ENCODE results near the gene BOLA3. TPM values are rescaled to one million over a fixed set of nuclear protein-coding genes. Genes with fewer than 3 reads are reported as not detected.
A peak's percentile ranks its signal among the peaks of the same experiment; 100 is the strongest.
"Not testable (repeated sequence)": the region's sequence is repeated elsewhere in the genome, so short reads cannot be mapped to it uniquely, and the experiment has no call there.

The BOLA3 gene
- polyA plus RNA-seq, 6 donors from 2014 or later: 25.2 to 36.9 (median 31.4) TPM

GRCh38 chr2:74095632-74096031, 52.1 kb downstream of the BOLA3 start:
- Mint-ChIP-seq H3K27me3 (no peaks in the 10 kb centered on the region), H3K4me3 (no peak overlapping the region), H3K27ac (peak overlapping the region in 1 of 6 donors; percentile 50), H3K36me3 (peaks cover 11 to 50% of the 10 kb centered on the region in 2 donors), H3K4me1 (peaks cover 0 to 16% (median 10%) of the 10 kb centered on the region in 3 donors), H3K9me3 (peaks cover 0 to 2% (median 0%) of the 10 kb centered on the region in 7 donors)
- DNase-seq (no peak), ATAC-seq (ENCODE audit: low read depth in 2 of 2) (no peak)

DNA sequence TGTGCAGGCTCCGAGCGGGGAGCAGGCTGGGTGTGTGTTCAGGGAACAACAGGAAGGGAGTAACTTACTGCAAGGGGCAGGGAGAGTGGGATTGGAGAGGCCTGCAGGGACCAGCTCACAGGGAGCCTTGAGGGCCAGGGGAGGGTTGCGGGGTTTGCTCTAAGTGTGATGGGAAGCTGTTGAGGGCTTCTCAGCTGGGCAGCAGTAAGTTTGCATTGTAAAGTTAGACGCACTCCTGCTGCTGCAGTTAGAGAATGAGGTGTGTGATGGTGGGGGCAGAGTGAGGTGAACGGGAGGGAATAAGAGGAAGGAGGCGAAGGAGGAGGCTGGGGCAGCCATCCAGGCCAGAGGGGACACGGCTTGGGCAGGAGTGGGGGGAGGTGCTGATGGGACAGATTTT, 53.4 kb downstream of the BOLA3 start:
- Mint-ChIP-seq H3K4me1 (peaks cover 0 to 16% (median 11%) of the 10 kb centered on the region in 3 donors), H3K27me3 (no peaks in the 10 kb centered on the region), H3K9me3 (peaks cover 0 to 2% (median 0%) of the 10 kb centered on the region in 7 donors), H3K36me3 (peaks cover 11 to 41% of the 10 kb centered on the region in 2 donors), H3K27ac (peak overlapping the region in 2 of 6 donors; percentile 6 to 26), H3K4me3 (no peak overlapping the region)
- DNase-seq (no peak), ATAC-seq (ENCODE audit: low read depth in 2 of 2) (no peak)

GRCh38 chr2:74093840-74094239, 53.9 kb downstream of the BOLA3 start:
- ATAC-seq (ENCODE audit: low read depth in 2 of 2): no peak
- H3K27ac Mint-ChIP-seq: no peak overlapping the region

GRCh38 chr2:74093426-74093825, 54.3 kb downstream of the BOLA3 start:
- DNase-seq: no peak

More at GRCh38 chr2:74093840-74094239, 53.9 kb downstream of the BOLA3 start:
- H3K9me3 Mint-ChIP-seq: peaks cover 0 to 2% (median 0%) of the 10 kb centered on the region in 7 donors
- no peak overlapping the region for H3K4me3 Mint-ChIP-seq
- H3K36me3 Mint-ChIP-seq: peaks cover 11 to 41% of the 10 kb centered on the region in 2 donors
- H3K4me1 Mint-ChIP-seq: peaks cover 0 to 20% (median 15%) of the 10 kb centered on the region in 3 donors
- no peaks in the 10 kb centered on the region for H3K27me3 Mint-ChIP-seq
- no peak for DNase-seq

GRCh38 chr2:74092275-74092674, 55.4 kb downstream of the BOLA3 start:
- no peak for DNase-seq
- H3K27ac Mint-ChIP-seq: peak overlapping the region in 2 of 6 donors; percentile 47 to 59
- peaks cover 0 to 2% (median 0%) of the 10 kb centered on the region in 7 donors for H3K9me3 Mint-ChIP-seq

More at GRCh38 chr2:74093426-74093825, 54.3 kb downstream of the BOLA3 start:
- Mint-ChIP-seq H3K36me3 (peaks cover 11 to 39% of the 10 kb centered on the region in 2 donors), H3K4me3 (no peak overlapping the region), H3K27me3 (no peaks in the 10 kb centered on the region), H3K4me1 (peaks cover 0 to 20% (median 15%) of the 10 kb centered on the region in 3 donors), H3K9me3 (peaks cover 0 to 2% (median 0%) of the 10 kb centered on the region in 7 donors), H3K27ac (no peak overlapping the region)
- ATAC-seq (ENCODE audit: low read depth in 2 of 2): no peak

DNA sequence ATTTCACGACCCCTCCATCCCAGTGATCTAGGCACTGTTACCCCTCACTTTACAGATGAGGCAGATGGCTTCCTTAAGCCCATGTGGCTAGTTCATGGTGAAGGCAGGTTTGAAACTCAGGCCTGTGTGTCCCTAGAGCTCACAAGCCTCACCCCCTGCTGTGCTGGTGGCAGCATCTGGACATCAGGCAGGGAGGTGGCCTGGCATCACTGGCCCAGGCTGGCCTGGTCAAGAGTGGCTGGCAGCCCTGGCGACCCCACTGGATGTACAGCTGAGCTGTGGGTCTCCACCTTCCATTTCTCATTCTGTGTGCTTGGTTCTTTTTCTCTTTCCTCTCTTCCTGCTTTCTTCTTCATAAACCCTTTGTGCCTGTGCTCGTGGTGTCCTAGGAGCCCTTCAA, 56.3 kb downstream of the BOLA3 start:
- ATAC-seq (ENCODE audit: low read depth in 2 of 2): no peak
- peaks cover 0 to 20% (median 15%) of the 10 kb centered on the region in 3 donors for H3K4me1 Mint-ChIP-seq
- no peak for DNase-seq
- H3K9me3 Mint-ChIP-seq: peaks cover 0 to 2% (median 0%) of the 10 kb centered on the region in 7 donors
- H3K4me3 Mint-ChIP-seq: peak overlapping the region in 1 of 8 donors; percentile 70
- H3K27me3 Mint-ChIP-seq: no peaks in the 10 kb centered on the region
- peak overlapping the region in 2 of 6 donors; percentile 65 to 69 for H3K27ac Mint-ChIP-seq
- H3K36me3 Mint-ChIP-seq: peaks cover 15 to 47% of the 10 kb centered on the region in 2 donors

More at GRCh38 chr2:74092275-74092674, 55.4 kb downstream of the BOLA3 start:
- Mint-ChIP-seq H3K4me1 (peaks cover 0 to 20% (median 15%) of the 10 kb centered on the region in 3 donors), H3K4me3 (no peak overlapping the region), H3K36me3 (peaks cover 11 to 39% of the 10 kb centered on the region in 2 donors), H3K27me3 (no peaks in the 10 kb centered on the region)
- ATAC-seq (ENCODE audit: low read depth in 2 of 2): no peak

DNA sequence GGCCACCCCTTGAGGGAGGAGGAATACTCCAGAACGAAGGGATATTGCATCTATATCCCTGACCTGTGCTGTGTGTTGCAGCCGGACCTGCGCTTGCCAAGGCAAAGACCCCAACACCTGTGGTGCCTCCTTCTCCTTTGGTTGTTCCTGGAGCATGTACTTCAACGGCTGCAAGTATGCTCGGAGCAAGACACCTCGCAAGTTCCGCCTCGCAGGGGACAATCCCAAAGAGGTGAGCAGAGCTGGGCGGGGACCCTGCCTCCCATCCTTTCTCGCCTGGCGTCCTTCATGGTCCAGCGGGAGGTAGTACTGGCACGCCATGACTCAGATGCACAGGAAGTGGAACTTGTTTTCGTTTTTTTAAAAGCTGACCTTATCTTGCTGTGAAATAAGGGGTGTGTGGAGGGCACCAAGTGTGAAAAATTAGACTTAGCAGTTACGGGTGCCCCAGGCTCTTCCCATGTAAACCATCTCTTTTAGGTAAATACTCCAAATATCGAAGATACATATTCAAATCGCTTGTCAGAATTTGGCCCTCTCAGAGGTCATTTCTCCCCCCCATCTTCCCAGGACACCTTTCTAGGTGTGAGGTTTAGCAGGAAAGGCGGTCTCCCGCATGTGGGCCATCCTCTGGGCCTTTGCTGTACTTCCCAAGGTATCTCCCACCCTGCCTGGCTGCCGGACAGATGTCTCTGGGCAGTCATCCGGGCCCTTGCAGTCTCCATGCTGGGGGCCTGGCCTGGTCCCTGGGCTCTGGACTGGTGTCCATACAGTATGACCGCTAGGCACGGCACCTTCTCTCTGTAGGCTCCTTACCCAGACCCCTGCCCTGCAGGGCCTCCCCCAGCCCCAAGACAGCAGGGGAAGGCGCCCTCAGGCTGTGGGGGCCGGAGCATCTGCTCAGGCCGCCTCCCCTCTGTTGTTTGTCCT, 57.6 kb downstream of the BOLA3 start:
- H3K9me3 Mint-ChIP-seq: peaks cover 0 to 2% (median 0%) of the 10 kb centered on the region in 7 donors
- H3K4me1 Mint-ChIP-seq: peaks cover 0 to 23% (median 20%) of the 10 kb centered on the region in 3 donors
- peak overlapping the region in 1 of 6 donors; percentile 38 for H3K27ac Mint-ChIP-seq
- peaks cover 15 to 47% of the 10 kb centered on the region in 2 donors for H3K36me3 Mint-ChIP-seq
- DNase-seq: no peak
- H3K4me3 Mint-ChIP-seq: no peak overlapping the region
- no peak for ATAC-seq (ENCODE audit: low read depth in 2 of 2)
- H3K27me3 Mint-ChIP-seq: no peaks in the 10 kb centered on the region

DNA sequence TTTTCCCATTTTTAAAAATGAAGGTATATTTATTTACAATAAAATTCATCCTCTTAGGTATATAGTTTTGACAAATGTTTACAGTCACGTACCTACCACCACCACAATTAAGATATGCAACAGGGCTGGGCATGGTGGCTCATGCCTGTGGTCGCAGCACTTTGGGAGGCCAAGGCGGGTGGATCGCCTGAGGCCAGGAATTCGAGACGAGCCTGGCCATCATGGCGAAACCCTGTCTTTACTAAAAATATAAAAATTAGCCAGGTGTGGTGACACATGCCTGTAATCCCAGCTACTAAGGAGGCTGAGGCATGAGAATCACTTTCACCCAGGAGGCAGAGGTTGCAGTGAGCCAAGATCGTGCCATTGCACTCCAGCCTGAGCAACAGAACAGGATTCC, 59.0 kb downstream of the BOLA3 start:
- DNase-seq; H3K9me3 Mint-ChIP-seq; H3K27me3 Mint-ChIP-seq; H3K4me3 Mint-ChIP-seq; H3K27ac Mint-ChIP-seq; ATAC-seq (ENCODE audit: low read depth in 2 of 2): not testable (repeated sequence)
- peaks cover 0 to 23% (median 9%) of the 10 kb centered on the region in 3 donors for H3K4me1 Mint-ChIP-seq
- H3K36me3 Mint-ChIP-seq: peaks cover 10 to 33% of the 10 kb centered on the region in 2 donors

GRCh38 chr2:74087696-74088095, 60.0 kb downstream of the BOLA3 start:
- H3K27ac Mint-ChIP-seq: no peak overlapping the region
- no peaks in the 10 kb centered on the region for H3K27me3 Mint-ChIP-seq
- no peak overlapping the region for H3K4me3 Mint-ChIP-seq
- DNase-seq: no peak
- no peak for ATAC-seq (ENCODE audit: low read depth in 2 of 2)
- H3K36me3 Mint-ChIP-seq: peaks cover 17 to 42% of the 10 kb centered on the region in 2 donors
- no peaks in the 10 kb centered on the region for H3K9me3 Mint-ChIP-seq
- H3K4me1 Mint-ChIP-seq: peaks cover 0 to 23% (median 9%) of the 10 kb centered on the region in 3 donors

DNA sequence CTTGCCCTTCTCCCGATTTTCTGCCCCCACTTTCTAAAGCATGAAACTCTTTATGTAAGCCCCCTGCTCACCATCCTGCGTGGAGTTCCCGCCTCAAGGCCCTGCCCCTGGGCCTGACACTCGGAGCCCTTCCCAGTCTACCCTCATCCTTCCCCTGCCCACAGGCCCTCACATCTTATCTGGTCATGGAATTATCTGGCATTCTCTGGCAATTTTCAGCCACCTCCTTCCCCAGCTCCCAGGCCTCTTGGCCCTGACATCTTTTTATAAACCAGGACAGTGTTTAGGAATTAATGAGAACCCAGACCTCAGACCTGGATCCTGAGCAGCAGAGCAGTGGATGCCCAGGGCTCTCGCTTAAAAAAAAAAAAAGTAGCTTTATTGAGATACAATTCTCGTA, 61.7 kb downstream of the BOLA3 start:
- peaks cover 0 to 16% (median 9%) of the 10 kb centered on the region in 3 donors for H3K4me1 Mint-ChIP-seq
- ATAC-seq (ENCODE audit: low read depth in 2 of 2) (no peak), DNase-seq (no peak)
- H3K4me3 Mint-ChIP-seq: no peak overlapping the region
- peak overlapping the region in 1 of 6 donors; percentile 67 for H3K27ac Mint-ChIP-seq
- peaks cover 31 to 47% of the 10 kb centered on the region in 2 donors for H3K36me3 Mint-ChIP-seq
- no peaks in the 10 kb centered on the region for H3K27me3 Mint-ChIP-seq
- no peaks in the 10 kb centered on the region for H3K9me3 Mint-ChIP-seq

Other genes with a start within 250 kb of the BOLA3 start
- gene DGUOK, start 221.0 kb downstream of the BOLA3 start, polyA plus RNA-seq (ENCODE audit: low read depth in 6 of 6): 100 to 1,000 TPM; 192 to 245 (median 213) TPM
- 1 to 10 TPM in 1 of 6 donors, under 1 TPM in 5; 0.03 to 1.2 (median 0.53) TPM for gene TET3, start 163.0 kb downstream of the BOLA3 start, polyA plus RNA-seq (ENCODE audit: low read depth in 6 of 6)
- 100 to 1,000 TPM; 217 to 269 (median 220) TPM for gene MOB1A, start 31.0 kb upstream of the BOLA3 start, polyA plus RNA-seq (ENCODE audit: low read depth in 6 of 6)
- 1 to 10 TPM; 1.4 to 8.0 (median 4.6) TPM for gene MTHFD2, start 50.7 kb upstream of the BOLA3 start, polyA plus RNA-seq (ENCODE audit: low read depth in 6 of 6)
- gene SLC4A5, start 195.5 kb upstream of the BOLA3 start, polyA plus RNA-seq (ENCODE audit: low read depth in 6 of 6): under 1 TPM in 3 of 6 donors, not detected in 3; 0.44 to 0.82 (median 0.70) TPM
- gene DCTN1, start 232.4 kb upstream of the BOLA3 start, polyA plus RNA-seq (ENCODE audit: low read depth in 6 of 6): 10 to 100 TPM; 43.0 to 91.1 (median 60.2) TPM

All from naive B cell (primary cell).